T-cell (primary cell): Measurements from ENCODE around the gene PIP4K2A. TPM values are rescaled to one million over a fixed set of nuclear protein-coding genes. Genes with fewer than 3 reads are reported as not detected.
A peak's percentile ranks its signal among the peaks of the same experiment; 100 is the strongest.

Source experiments
- ATAC-seq, 4 experiments: fragments of 200-7000 bp in 3 of 4; fragments of 150-1000 bp in 1 of 4; cut with Tn5 transposase; replicated peaks in 1 of 4; 1 replicate in 3 of 4; 2 replicates in 1 of 4; pipeline ENCODE4 v1.10.0; 2021; ENCODE audit warnings: moderate library complexity in 3 of 4, mild to moderate bottlenecking in 2 of 4, moderate number of reproducible peaks in 1 of 4
- CTCF ChIA-PET, 2 donors: fragments of 300-600 bp; sonication (Branson Sonifier 250); formaldehyde crosslinking; loops; one replicate each; lab custom pipeline; 2022; ENCODE audit warnings: antibody characterized with exemption in 2 of 2; lab: Charles Lee
- POLR2A ChIA-PET, 2 donors: fragments of 300-600 bp; sonication (Branson Sonifier 250); formaldehyde crosslinking; loops; one replicate each; lab custom pipeline; 2022; ENCODE audit warnings: antibody characterized with exemption in 2 of 2; lab: Charles Lee
- DNase-seq, 35 experiments: peaks; one replicate each; pipeline versions ENCODE4 v3.0.0 to v3.0.0-alpha.2; 2013 to 2023
- H3K27ac ChIP-seq: one replicate; pipeline ENCODE4 v1.5.1; 2013; ENCODE audit warnings: low read length
- H3K27me3 ChIP-seq, 2 experiments: replicated peaks in 1 of 2; 1 replicate in 1 of 2; 2 replicates in 1 of 2; pipeline versions ENCODE4 v1.6.1 to v1.7.0; 2013; ENCODE audit warnings: low read length in 1 of 2, mixed read lengths in 1 of 2; ENCODE audit not compliant: control insufficient read depth in 2 of 2, insufficient read depth in 2 of 2; ENCODE audit errors: extremely low read depth in 1 of 2
- H3K36me3 ChIP-seq, 2 donors: 1 replicate in 1 of 2; 2 replicates in 1 of 2; pipeline versions ENCODE4 v1.6.1 to v1.7.0; 2013; ENCODE audit warnings: low read length in 1 of 2; ENCODE audit not compliant: control insufficient read depth in 2 of 2, insufficient read depth in 1 of 2; ENCODE audit errors: extremely low read depth in 1 of 2
- H3K4me1 ChIP-seq, 2 experiments: 1 replicate in 1 of 2; 2 replicates in 1 of 2; pipeline versions ENCODE4 v1.6.1 to v1.7.0; 2013; ENCODE audit warnings: low read length in 2 of 2, mixed read lengths in 1 of 2; ENCODE audit not compliant: insufficient read depth in 2 of 2, control insufficient read depth in 1 of 2; ENCODE audit errors: extremely low read depth in 1 of 2
- H3K4me3 ChIP-seq, 2 donors: 1 replicate in 1 of 2; 2 replicates in 1 of 2; pipeline versions ENCODE4 v1.5.1 to v1.7.0; 2013; ENCODE audit warnings: mild to moderate bottlenecking in 2 of 2, low read length in 1 of 2, moderate library complexity in 1 of 2; ENCODE audit not compliant: control insufficient read depth in 1 of 2; ENCODE audit errors: extremely low read depth in 1 of 2
- H3K9me3 ChIP-seq: 2 replicates; pipeline ENCODE4 v1.7.0; 2013
- H3K27ac Mint-ChIP-seq, 2 donors: one replicate each; pipeline ENCODE4 v1.8.0; 2020 to 2021; ENCODE audit warnings: mild to moderate bottlenecking in 2 of 2, mixed read lengths in 2 of 2
- H3K27me3 Mint-ChIP-seq, 2 donors: one replicate each; pipeline ENCODE4 v1.8.0; 2021 to 2022; ENCODE audit warnings: mixed read lengths in 2 of 2
- H3K36me3 Mint-ChIP-seq: one replicate; pipeline ENCODE4 v1.8.0; 2021; ENCODE audit warnings: mixed read lengths
- H3K4me1 Mint-ChIP-seq, 3 donors: one replicate each; pipeline ENCODE4 v1.8.0; 2020 to 2022; ENCODE audit warnings: mixed read lengths in 3 of 3, mild to moderate bottlenecking in 1 of 3
- H3K4me3 Mint-ChIP-seq, 3 donors: one replicate each; pipeline ENCODE4 v1.8.0; 2020 to 2022; ENCODE audit warnings: mild to moderate bottlenecking in 3 of 3, mixed read lengths in 3 of 3, moderate library complexity in 3 of 3
- H3K9me3 Mint-ChIP-seq, 3 donors: one replicate each; pipeline ENCODE4 v1.8.0; 2020 to 2022; ENCODE audit warnings: mixed read lengths in 3 of 3
- WGBS: methylation state at CpG from one replicate; pipeline ENCODE4 v1.1.5; 2013; ENCODE audit warnings: missing lambda C conversion rate; ENCODE audit not compliant: insufficient coverage; 5-methylcytosine and 5-hydroxymethylcytosine counted together
- total RNA-seq, 35 experiments: library from RNA in 6 of 35; stranded (reverse) in 6 of 35; fragments of 120-200 nt in 1 of 35; gene quantifications; one replicate each; pipeline versions ENCODE4 v1.2.1 to v1.2.4 and lab custom pipeline; 2013 to 2026

The PIP4K2A gene
- total RNA-seq, 5 donors from 2014 or later (not counting 1 experiment from before 2014, with no cell fraction given), result 129 to 238 (median 160) TPM

- ATAC-seq (no peak), DNase-seq (peak in 1 of 35 experiments; percentile 25)
- Histone ChIP-seq H3K36me3 (peaks cover 0 to 16% of the 10 kb centered on the region in 2 donors), H3K27me3 (no peaks in the 10 kb centered on the region), H3K27ac (peak overlapping the region; percentile 36), H3K4me1 (peaks cover 21 to 83% of the 10 kb centered on the region in 2 experiments), H3K9me3 (no peaks in the 10 kb centered on the region), H3K4me3 (no peak overlapping the region)
- CTCF ChIA-PET, result interaction anchor here (0.6 to 1.0 kb wide), 4 partner anchors 27 to 461 kb away, joined by 3 to 7 read pairs (median 5); no protein-coding TSS in a partner anchor
- Mint-ChIP-seq H3K27me3 (no peaks in the 10 kb centered on the region), H3K9me3 (no peaks in the 10 kb centered on the region), H3K36me3 (peaks cover 51% of the 10 kb centered on the region), H3K4me1 (peaks cover 98 to 99% (median 99%) of the 10 kb centered on the region in 3 donors), H3K27ac (peak overlapping the region; percentile 85 to 93), H3K4me3 (peak overlapping the region; percentile 17 to 59 (median 32))
- WGBS, result 93% methylated on average over 3 of the region's 5 CpGs
- POLR2A ChIA-PET, result interaction anchor here (0.6 to 1.4 kb wide), 7 partner anchors 10 to 627 kb away, joined by 3 to 10 read pairs (median 4); no protein-coding TSS in a partner anchor
These were observed 9.4 kb downstream of the PIP4K2A start for GRCh38 chr10:22704942-22705341.

GRCh38 chr10:22704471-22704911 lies 9.9 kb downstream of the PIP4K2A start:
- peaks cover 20 to 84% of the 10 kb centered on the region in 2 experiments for H3K4me1 ChIP-seq
- ATAC-seq, result no peak
- no peaks in the 10 kb centered on the region for H3K9me3 Mint-ChIP-seq
- peaks cover 97 to 98% (median 98%) of the 10 kb centered on the region in 3 donors for H3K4me1 Mint-ChIP-seq
- H3K4me3 ChIP-seq, result no peak overlapping the region
- peaks cover 51% of the 10 kb centered on the region for H3K36me3 Mint-ChIP-seq
- CTCF ChIA-PET, result interaction anchor here (0.6 to 1.3 kb wide), 6 partner anchors 8 to 461 kb away, joined by 3 to 7 read pairs (median 4); no protein-coding TSS in a partner anchor
- POLR2A ChIA-PET, result interaction anchor here (0.6 to 1.4 kb wide), 10 partner anchors 9 to 627 kb away, joined by 3 to 10 read pairs (median 4); no protein-coding TSS in a partner anchor
- peak overlapping the region; percentile 85 to 93 for H3K27ac Mint-ChIP-seq
- H3K9me3 ChIP-seq, result no peaks in the 10 kb centered on the region
- no CpG with 5 or more reads among the region's 4 CpGs for whole genome bisulfite sequencing
- H3K36me3 ChIP-seq, result peaks cover 0 to 16% of the 10 kb centered on the region in 2 donors
- H3K4me3 Mint-ChIP-seq, result peak overlapping the region in 2 of 3 donors; percentile 32 to 59
- H3K27me3 Mint-ChIP-seq, result no peaks in the 10 kb centered on the region
- DNase-seq, result no peak
- no peaks in the 10 kb centered on the region for H3K27me3 ChIP-seq
- H3K27ac ChIP-seq, result peak overlapping the region; percentile 36

GRCh38 chr10:22702348-22702747 lies 12.0 kb downstream of the PIP4K2A start:
- H3K27me3 Mint-ChIP-seq, result no peaks in the 10 kb centered on the region
- H3K36me3 Mint-ChIP-seq, result peaks cover 38% of the 10 kb centered on the region
- H3K4me1 ChIP-seq, result peaks cover 17 to 76% of the 10 kb centered on the region in 2 experiments
- ChIA-PET CTCF (no interaction called here), POLR2A (no interaction called here)
- H3K4me3 Mint-ChIP-seq, result peak overlapping the region in 2 of 3 donors; percentile 7 to 53
- WGBS, result 74% methylated on average over 3 of the region's 4 CpGs
- H3K9me3 Mint-ChIP-seq, result no peaks in the 10 kb centered on the region
- no peaks in the 10 kb centered on the region for H3K27me3 ChIP-seq
- no peak overlapping the region for H3K4me3 ChIP-seq
- H3K27ac Mint-ChIP-seq, result peak overlapping the region; percentile 85 to 93
- H3K27ac ChIP-seq, result peak overlapping the region; percentile 36
- H3K36me3 ChIP-seq, result peaks cover 0 to 6% of the 10 kb centered on the region in 2 donors
- H3K4me1 Mint-ChIP-seq, result peaks cover 86 to 95% (median 95%) of the 10 kb centered on the region in 3 donors
- no peak for DNase-seq
- no peak for ATAC-seq
- no peaks in the 10 kb centered on the region for H3K9me3 ChIP-seq

- ChIA-PET CTCF (interaction anchor here (0.6 to 1.5 kb wide), 5 partner anchors 11 to 238 kb away, joined by 3 to 12 read pairs (median 4); no protein-coding TSS in a partner anchor), POLR2A (interaction anchor here in 1 of 2 donors (0.6 to 1.2 kb wide), 2 partner anchors 19 to 26 kb away, joined by 3 read pairs; no protein-coding TSS in a partner anchor)
- WGBS, result no CpG with 5 or more reads among the region's 4 CpGs
- no peaks in the 10 kb centered on the region for H3K27me3 Mint-ChIP-seq
- peak overlapping the region; percentile 26 to 53 (median 44) for H3K4me3 Mint-ChIP-seq
- Histone ChIP-seq H3K9me3 (no peaks in the 10 kb centered on the region), H3K36me3 (peaks cover 0 to 6% of the 10 kb centered on the region in 2 donors), H3K27ac (peak overlapping the region; percentile 36), H3K4me3 (no peak overlapping the region), H3K4me1 (peaks cover 13 to 74% of the 10 kb centered on the region in 2 experiments), H3K27me3 (no peaks in the 10 kb centered on the region)
- no peaks in the 10 kb centered on the region for H3K9me3 Mint-ChIP-seq
- H3K36me3 Mint-ChIP-seq, result peaks cover 32% of the 10 kb centered on the region
- ATAC-seq (peak; percentile 42 to 76 (median 60)), DNase-seq (no peak)
- peaks cover 81 to 93% (median 93%) of the 10 kb centered on the region in 3 donors for H3K4me1 Mint-ChIP-seq
- H3K27ac Mint-ChIP-seq, result peak overlapping the region; percentile 85 to 93
These were observed 13.1 kb downstream of the PIP4K2A start for GRCh38 chr10:22701132-22701826.

GRCh38 chr10:22700489-22700888 lies 13.9 kb downstream of the PIP4K2A start:
- Histone ChIP-seq H3K9me3 (no peaks in the 10 kb centered on the region), H3K27ac (peak overlapping the region; percentile 36), H3K4me3 (no peak overlapping the region), H3K4me1 (peaks cover 11 to 67% of the 10 kb centered on the region in 2 experiments), H3K27me3 (no peaks in the 10 kb centered on the region), H3K36me3 (peaks cover 0 to 6% of the 10 kb centered on the region in 2 donors)
- Mint-ChIP-seq H3K27me3 (no peaks in the 10 kb centered on the region), H3K4me1 (peaks cover 81 to 93% (median 93%) of the 10 kb centered on the region in 3 donors), H3K4me3 (peak overlapping the region in 2 of 3 donors; percentile 26 to 53), H3K36me3 (peaks cover 26% of the 10 kb centered on the region), H3K27ac (peak overlapping the region; percentile 85 to 93), H3K9me3 (no peaks in the 10 kb centered on the region)
- 87% methylated on average over 2 of the region's 5 CpGs for WGBS
- ChIA-PET CTCF (interaction anchor here (0.6 to 1.5 kb wide), 5 partner anchors 12 to 701 kb away, joined by 3 to 12 read pairs (median 4); no protein-coding TSS in a partner anchor), POLR2A (interaction anchor here in 1 of 2 donors (1.2 kb wide), 1 partner anchor 19 kb away, joined by 3 read pairs; no protein-coding TSS in a partner anchor)
- DNase-seq, result no peak
- no peak for ATAC-seq

- peaks cover 80 to 93% (median 92%) of the 10 kb centered on the region in 3 donors for H3K4me1 Mint-ChIP-seq
- peaks cover 26% of the 10 kb centered on the region for H3K36me3 Mint-ChIP-seq
- ChIA-PET CTCF (interaction anchor here (0.6 to 1.2 kb wide), 3 partner anchors 13 to 701 kb away, joined by 3 to 4 read pairs (median 4); no protein-coding TSS in a partner anchor), POLR2A (interaction anchor here in 1 of 2 donors (0.6 kb wide), 1 partner anchor 14 kb away, joined by 3 read pairs; no protein-coding TSS in a partner anchor)
- H3K27me3 Mint-ChIP-seq, result no peaks in the 10 kb centered on the region
- ATAC-seq (no peak), DNase-seq (no peak)
- no peaks in the 10 kb centered on the region for H3K9me3 Mint-ChIP-seq
- Histone ChIP-seq H3K4me3 (no peak overlapping the region), H3K4me1 (peaks cover 11 to 63% of the 10 kb centered on the region in 2 experiments), H3K27ac (no peak overlapping the region), H3K27me3 (no peaks in the 10 kb centered on the region), H3K9me3 (no peaks in the 10 kb centered on the region), H3K36me3 (peaks cover 0 to 6% of the 10 kb centered on the region in 2 donors)
- H3K27ac Mint-ChIP-seq, result peak overlapping the region; percentile 85 to 93
- 100% methylated on average over 2 of the region's 5 CpGs for WGBS
- H3K4me3 Mint-ChIP-seq, result peak overlapping the region in 1 of 3 donors; percentile 53
These were observed 14.4 kb downstream of the PIP4K2A start for GRCh38 chr10:22699976-22700375.
